ENCODE data around the gene DNAJB13.
A peak's percentile ranks its signal among the peaks of the same experiment; 100 is the strongest.
"Not testable (repeated sequence)": the region's sequence is repeated elsewhere in the genome, so short reads cannot be mapped to it uniquely, and the experiment has no call there.

DNAJB13 gene

GRCh38 chr11:73978576-73979086 lies 27.8 kb downstream of the DNAJB13 start:
- DNase-seq: no peak

DNA sequence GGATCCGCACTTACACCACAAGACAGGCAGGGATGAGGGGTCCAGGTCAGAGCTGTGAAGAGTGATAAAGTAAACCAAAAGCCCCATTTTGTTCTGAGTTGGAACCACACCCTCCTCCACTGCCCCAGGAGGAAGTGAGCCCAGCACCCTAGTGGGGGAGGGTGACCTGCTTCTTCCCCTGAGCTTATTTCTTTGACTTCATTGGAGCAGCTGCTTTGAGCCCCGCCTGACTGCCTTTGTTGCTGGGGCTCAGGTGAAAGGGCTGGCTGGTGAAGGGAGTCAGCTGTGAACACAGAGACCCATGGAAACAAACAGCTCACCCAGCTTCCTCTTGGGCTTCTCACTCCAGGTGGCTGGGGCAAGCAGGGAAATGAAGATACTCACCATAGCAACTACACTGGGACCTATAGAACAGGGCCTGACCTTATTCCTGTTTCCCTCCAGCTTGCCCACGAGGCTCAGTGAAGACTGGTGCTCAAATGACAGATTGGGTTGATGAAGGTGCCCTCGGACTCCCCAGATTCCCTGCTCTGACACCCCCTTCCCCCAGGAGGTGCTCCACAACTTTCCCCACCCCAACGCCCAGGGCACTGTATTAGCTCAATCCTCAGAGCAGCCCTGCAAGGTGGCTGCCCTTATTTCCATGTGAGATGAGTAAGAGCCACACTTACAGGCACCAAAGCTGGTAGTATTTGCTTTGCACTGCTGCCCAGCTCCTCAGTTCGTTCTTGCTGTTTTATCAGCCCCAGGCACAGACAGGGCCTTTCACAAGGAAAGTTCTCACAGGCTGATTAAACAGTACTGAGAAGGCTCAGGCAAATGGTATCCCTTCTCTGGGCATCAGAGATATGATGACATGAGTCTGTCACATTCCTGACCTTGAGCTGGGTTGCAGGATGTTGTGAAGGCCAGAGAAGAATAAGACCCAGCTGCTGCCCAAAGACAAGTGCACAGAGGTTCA lies 29.5 kb downstream of the DNAJB13 start:
- DNase-seq: no peak

GRCh38 chr11:73981051-73981805 lies 30.4 kb downstream of the DNAJB13 start:
- DNase-seq: no peak

DNA sequence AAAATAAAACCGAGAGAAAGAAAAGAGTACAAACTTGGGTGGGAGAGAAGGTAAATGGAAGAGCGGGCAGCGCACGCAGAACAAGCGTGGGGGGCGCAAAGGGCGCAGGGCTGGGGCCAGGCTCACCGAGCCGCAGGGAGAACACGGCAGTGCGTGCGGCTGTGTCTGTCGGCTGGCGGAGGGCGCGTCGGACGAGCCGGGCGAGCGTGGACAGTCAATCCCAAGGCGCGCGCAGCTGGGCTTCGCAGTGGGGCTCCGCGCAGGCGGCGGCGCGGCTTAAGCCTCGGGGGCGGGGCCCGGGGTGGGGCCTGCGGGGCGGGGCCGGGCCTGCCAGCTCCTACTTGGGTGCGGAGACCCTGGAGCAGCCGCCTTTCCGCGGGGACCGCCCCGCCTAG lies 31.8 kb downstream of the DNAJB13 start, which contains the start of gene UCP2:
Gene UCP2 (minus strand): TSS at position 249 of the 395 bp plus-strand sequence. CDS start 4,465 bp downstream, outside the sequence.
- peak; percentile 85 for DNase-seq

- DNase-seq: peak; percentile 96
These were observed 32.3 kb downstream of the DNAJB13 start for GRCh38 chr11:73982990-73983740.

DNA sequence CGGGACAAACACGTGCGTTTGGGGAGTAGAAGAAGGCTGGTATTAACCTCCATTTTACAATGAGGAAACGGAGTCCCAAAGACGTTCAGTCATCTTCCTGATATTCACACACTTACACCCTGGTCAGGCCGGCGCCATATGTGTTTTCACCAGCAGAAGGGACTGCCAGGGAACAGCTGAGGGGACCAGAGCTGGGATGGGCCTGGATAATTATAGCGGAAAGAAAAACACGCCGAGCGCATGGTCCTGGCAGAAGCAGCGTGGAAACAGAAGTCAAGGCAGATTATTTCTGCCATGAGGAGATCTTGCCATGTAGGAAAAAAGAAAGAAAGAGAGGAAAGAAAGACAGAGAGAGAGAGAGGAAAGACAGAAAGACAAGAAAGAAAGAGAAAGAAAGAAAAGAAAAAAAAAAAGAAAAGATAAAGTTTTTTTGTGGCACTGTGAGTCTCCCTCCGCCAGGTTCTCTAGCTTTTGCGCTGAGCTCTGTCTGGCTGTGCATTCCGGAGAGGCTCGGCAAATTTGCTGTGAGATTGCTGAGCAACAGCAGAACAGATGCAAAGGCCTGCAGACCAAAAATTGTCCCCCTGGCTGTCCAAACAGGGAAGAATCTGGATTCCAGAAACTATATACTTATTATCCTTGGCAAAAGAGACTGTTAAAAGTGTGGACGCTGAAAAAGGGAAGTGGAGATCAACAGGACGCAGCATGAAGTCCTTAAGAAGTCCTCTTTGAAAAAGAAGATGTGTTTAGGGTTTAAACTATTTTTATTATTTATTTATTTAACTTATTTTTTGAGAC lies 33.1 kb downstream of the DNAJB13 start:
- DNase-seq: peak; percentile 74

GRCh38 chr11:73985661-73986060 lies 34.8 kb downstream of the DNAJB13 start:
- DNase-seq: not testable (repeated sequence)

GRCh38 chr11:73988227-73988626 lies 37.4 kb downstream of the DNAJB13 start:
- DNase-seq: no peak

DNA sequence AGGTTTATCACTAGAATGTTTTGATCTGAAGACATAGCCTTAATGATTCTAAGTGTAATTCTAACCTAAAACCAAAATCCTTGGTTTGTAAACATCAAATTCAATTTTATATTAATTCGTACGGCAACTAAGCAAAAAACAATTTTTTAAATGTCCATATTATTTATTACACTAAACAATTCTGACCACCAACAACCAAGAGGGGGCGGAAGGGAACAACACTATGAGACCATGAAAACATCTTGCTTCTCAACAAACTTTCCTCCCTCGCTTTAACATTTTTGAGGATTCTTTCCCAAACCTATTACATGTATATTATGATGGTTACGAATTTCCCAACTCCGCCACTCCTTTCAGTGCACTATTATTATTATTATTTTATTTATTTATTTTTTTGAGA lies 38.3 kb downstream of the DNAJB13 start:
- DNase-seq: no peak

DNA sequence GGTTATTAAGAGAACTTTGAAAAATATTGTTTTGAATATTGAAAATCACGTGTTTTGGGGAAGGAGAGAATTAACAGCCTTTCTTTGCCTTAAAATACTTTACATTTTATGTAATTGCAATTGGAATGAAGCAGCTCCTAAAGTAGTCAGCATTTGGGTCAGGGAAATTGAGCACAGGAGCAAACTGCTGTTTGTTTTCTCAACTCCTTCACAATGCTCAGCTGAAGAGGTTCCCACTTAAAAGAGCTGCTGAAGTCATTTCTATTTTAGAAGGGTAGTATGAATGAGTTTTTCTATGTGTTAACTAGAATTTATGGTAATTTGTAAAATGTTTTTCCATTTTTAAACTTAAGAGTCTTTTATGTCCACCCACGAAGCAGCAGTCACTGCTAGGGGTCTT lies 39.9 kb downstream of the DNAJB13 start:
- no peak for DNase-seq

- DNase-seq: no peak
These were observed 40.7 kb downstream of the DNAJB13 start for GRCh38 chr11:73991471-73992006.

DNA sequence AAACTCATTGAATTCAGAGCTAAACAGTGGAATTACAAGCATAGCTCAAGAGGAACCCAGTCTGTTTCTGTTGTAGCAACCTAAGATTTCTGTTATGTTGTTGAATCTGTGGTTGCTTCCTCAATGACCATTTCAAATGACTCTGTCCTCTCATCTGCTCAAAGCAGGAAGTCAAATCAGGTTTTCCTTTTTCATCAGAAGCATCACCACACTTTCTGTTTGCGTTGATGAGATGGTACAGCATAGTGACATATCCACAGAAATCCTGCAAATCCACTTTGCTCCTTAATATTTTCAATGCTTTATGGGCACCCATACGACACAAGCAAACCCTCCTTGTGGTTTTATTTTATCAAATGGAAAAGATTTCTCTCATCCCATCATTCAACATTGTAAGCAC lies 44.4 kb downstream of the DNAJB13 start:
- no peak for DNase-seq

DNA sequence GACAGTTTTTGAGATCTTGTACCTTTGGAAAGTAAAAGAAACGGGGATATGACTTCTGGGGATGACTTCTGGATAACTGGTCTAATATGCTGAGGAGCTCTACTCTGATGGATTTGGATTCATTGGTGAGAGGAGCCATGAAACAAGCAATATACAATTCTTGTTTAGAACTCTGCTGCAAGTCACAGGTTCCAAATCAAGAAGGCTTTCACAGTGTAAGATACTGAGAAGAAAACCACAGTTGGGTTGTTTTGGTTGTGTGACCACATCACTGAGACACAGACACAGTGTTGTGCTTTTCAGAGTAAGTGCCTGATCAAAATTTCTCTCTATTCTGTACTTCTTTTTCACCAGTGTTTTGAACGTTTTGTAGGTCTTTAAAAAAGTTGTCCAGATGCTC lies 44.9 kb downstream of the DNAJB13 start:
- no peak for DNase-seq

DNA sequence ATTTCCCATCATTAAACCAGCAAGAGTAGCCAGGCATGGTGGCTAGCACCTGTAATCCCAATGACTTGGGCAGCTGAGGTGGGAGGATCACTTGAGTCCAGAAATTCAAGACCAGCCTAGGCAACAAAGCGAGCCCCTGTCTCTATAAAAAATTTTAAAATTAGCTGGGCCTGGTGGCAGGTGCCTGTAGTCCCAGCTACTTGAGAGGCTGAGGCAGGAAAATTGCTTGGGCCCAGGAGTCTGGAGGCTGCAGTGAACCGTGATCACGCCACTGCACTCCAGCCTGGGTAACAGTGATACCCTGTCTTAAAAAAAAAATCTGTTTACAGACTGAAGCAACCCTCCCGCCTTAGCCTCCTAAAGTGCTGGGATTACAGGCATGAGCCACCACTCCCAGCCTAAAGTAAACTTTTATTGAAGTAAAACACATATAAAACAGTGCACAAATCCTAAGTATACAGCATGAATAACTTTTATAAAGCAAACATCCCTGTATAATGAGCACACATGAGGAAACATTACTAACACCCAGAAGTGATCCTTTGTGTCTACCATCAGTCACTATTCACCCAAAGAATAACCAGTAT lies 45.4 kb downstream of the DNAJB13 start:
- DNase-seq: no peak

DNA sequence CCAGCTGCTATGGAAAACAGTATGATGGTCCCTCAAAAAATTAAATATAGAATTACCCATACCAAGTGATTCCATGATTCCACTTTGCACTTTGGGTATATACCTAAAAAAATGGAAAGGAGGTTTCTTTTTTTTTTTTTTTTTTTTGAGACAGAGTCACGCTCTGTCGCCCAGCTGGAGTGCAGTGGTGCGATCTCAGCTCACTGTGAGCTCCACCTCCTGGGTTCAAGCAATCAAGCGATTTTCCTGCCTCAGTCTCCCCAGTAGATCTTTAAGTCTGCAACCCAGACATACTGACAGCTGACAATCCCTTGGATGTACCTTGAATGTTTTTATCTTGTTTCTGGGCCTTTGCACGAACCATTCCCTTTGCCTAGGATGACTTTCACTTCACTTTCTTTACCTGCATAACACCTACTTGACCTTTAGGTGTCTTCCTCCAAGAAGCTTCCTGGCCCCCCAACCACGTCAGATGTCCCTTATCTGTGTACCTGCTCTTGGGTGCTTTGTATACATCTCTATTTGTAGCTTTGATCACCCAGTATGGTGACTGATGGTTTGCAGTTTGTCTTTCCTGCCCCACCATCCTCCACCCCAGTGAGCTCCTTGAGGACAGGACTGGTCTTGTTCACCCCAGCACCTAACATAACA lies 46.4 kb downstream of the DNAJB13 start:
- DNase-seq: no peak

DNA sequence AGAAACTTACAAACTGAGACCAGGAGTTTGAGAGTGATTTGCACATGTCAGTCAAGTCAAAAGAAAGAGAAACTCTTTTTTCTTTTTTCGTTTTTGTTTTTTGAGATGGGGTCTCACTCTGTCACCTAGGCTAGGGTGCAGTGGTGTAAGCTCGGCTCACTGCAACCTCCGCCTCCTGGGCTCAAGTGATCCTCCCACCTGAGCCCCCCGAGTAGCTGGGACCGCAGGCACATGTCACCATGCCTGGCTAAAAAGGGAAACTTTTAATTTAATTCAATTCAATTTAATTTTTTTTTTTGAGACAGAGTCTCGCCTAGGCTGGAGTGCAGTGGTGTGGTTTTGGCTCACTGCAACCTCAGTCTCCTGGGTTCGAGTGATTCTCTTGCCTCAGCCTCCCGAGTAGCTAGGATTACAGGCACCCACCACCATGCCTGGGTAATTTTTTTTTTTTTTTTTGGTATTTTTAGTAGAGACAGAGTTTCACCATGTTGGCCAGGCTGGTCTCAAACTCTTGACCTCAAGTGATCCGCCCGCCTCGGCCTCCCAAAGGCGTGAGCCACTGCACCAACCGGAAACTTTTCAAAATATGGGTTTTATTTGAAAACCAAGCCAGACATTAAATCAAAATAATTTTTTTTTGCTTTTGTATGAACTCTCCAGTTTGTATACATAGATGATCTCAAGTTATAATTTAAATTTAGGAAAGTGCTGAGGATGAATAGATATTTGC lies 48.2 kb downstream of the DNAJB13 start:
- no peak for DNase-seq

DNA sequence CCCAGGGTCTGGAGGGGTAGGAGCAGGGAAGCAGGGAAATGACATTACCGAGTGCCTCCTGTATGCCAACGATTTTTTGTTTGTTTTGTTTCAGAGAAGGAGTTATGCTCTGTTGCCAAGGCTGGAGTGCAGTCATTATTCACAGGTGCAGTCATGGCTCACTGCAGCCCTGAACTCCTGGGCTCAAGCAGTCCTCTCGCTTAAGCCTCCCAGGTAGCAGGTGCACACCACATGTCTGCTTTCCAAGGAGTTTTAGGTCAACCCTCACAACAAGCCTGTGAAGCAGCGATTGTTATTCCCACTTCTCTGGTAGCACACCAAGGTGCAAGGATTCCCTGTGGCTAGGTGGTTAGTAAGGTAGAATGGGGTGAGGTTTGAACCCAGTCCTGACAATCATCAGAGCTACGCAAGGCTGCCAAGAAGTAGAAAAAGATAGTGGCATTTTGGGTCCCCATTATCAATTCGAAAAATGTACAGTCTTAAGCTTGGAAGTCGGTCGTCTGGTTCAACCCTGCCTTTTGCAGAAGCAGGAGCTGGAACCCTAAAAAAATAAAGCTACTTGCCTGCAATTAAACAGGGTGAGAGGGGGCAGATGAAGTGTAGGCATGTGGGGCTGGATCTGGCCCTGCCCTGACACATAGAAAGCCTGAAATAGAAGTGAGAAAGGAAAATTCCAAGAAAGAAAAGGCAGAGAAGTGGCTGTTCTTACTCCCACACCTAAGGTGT lies 48.9 kb downstream of the DNAJB13 start:
- no peak for DNase-seq

GRCh38 chr11:74000307-74001133 lies 49.7 kb downstream of the DNAJB13 start:
- DNase-seq: no peak

Data from NCI-H446 treated with DMSO at 0.1 percent for 48 hours (cell line).